ENCODE data around the gene MYO1E.
A peak's percentile ranks its signal among the peaks of the same experiment; 100 is the strongest.

The MYO1E gene

GRCh38 chr15:59278120-59278519 is 94.6 kb downstream of the MYO1E start:
- DNase-seq: no peak
- Histone ChIP-seq H3K36me3 (replicated peaks) (no peaks in the 10 kb centered on the region), H3K4me3 (ENCODE audit: low read depth, low read length) (no peak overlapping the region), H3K27ac (no peak overlapping the region), H3K27me3 (replicated peaks) (no peaks in the 10 kb centered on the region)
- TF ChIP-seq, protein P1, sequence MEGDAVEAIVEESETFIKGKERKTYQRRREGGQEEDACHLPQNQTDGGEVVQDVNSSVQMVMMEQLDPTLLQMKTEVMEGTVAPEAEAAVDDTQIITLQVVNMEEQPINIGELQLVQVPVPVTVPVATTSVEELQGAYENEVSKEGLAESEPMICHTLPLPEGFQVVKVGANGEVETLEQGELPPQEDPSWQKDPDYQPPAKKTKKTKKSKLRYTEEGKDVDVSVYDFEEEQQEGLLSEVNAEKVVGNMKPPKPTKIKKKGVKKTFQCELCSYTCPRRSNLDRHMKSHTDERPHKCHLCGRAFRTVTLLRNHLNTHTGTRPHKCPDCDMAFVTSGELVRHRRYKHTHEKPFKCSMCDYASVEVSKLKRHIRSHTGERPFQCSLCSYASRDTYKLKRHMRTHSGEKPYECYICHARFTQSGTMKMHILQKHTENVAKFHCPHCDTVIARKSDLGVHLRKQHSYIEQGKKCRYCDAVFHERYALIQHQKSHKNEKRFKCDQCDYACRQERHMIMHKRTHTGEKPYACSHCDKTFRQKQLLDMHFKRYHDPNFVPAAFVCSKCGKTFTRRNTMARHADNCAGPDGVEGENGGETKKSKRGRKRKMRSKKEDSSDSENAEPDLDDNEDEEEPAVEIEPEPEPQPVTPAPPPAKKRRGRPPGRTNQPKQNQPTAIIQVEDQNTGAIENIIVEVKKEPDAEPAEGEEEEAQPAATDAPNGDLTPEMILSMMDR (IDR thresholded peaks at IDR 0.05; ENCODE audit: low read depth, low read length, missing control alignments): no peak
- in situ Hi-C loops (cut with HindIII; ENCODE audit: low pct_ligation_motif_present, low sequenced_read_pairs): no loop called here

- Histone ChIP-seq H3K27ac (no peak overlapping the region), H3K36me3 (replicated peaks) (peaks cover 3% of the 10 kb centered on the region), H3K27me3 (replicated peaks) (no peaks in the 10 kb centered on the region), H3K4me3 (ENCODE audit: low read depth, low read length) (no peak overlapping the region)
- TF ChIP-seq, protein P1 (IDR thresholded peaks at IDR 0.05; ENCODE audit: low read depth, low read length, missing control alignments): no peak
- no peak for DNase-seq
- in situ Hi-C loops (cut with HindIII; ENCODE audit: low pct_ligation_motif_present, low sequenced_read_pairs): no loop called here
These were observed 96.2 kb downstream of the MYO1E start for GRCh38 chr15:59276225-59277178.

GRCh38 chr15:59274126-59274970 is 98.3 kb downstream of the MYO1E start:
- in situ Hi-C loops (cut with HindIII; ENCODE audit: low pct_ligation_motif_present, low sequenced_read_pairs): no loop called here
- H3K4me3 ChIP-seq (ENCODE audit: low read depth, low read length): no peak overlapping the region
- peaks cover 6% of the 10 kb centered on the region for H3K36me3 ChIP-seq (replicated peaks)
- TF ChIP-seq, protein P1 (IDR thresholded peaks at IDR 0.05; ENCODE audit: low read depth, low read length, missing control alignments): no peak
- no peak overlapping the region for H3K27ac ChIP-seq
- no peaks in the 10 kb centered on the region for H3K27me3 ChIP-seq (replicated peaks)
- DNase-seq: peak; percentile 59

- Histone ChIP-seq H3K36me3 (replicated peaks) (peaks cover 6% of the 10 kb centered on the region), H3K27me3 (replicated peaks) (no peaks in the 10 kb centered on the region), H3K4me3 (ENCODE audit: low read depth, low read length) (no peak overlapping the region), H3K27ac (no peak overlapping the region)
- in situ Hi-C loops (cut with HindIII; ENCODE audit: low pct_ligation_motif_present, low sequenced_read_pairs): no loop called here
- no peak for DNase-seq
- TF ChIP-seq, protein P1 (IDR thresholded peaks at IDR 0.05; ENCODE audit: low read depth, low read length, missing control alignments): no peak
These were observed 99.4 kb downstream of the MYO1E start for GRCh38 chr15:59273234-59273633.

DNA sequence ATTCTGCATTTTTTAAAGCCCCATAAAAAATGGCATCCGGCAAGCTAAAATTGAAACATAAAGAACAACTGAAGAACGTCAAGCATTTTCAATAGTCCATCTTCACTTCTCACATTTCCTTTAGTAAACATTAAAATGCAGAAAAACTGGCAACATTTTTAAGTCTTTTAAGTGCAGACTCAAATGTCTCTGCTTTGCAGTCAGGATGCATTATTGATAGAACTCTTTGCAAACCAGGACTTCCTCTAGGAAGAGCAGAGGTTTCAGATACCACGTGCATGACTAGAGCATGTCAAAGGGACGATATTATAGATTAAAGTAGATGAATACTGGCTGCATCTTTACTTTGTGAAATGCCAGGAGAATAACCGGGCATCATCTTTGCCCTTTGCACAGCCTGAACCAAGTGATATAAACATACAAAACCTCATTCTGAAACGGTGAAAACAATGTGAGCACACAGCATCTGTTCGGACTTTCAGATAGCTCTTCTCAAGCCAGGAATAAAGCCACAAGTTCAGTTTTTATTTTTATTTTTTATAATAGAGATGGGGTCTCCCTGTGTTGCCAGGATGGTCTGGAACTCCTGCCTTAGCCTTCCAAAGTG is 101.0 kb downstream of the MYO1E start:
- H3K27me3 ChIP-seq (replicated peaks): no peaks in the 10 kb centered on the region
- TF ChIP-seq, protein P1 (IDR thresholded peaks at IDR 0.05; ENCODE audit: low read depth, low read length, missing control alignments): no peak
- H3K4me3 ChIP-seq (ENCODE audit: low read depth, low read length): no peak overlapping the region
- H3K36me3 ChIP-seq (replicated peaks): peaks cover 6% of the 10 kb centered on the region
- in situ Hi-C loops (cut with HindIII; ENCODE audit: low pct_ligation_motif_present, low sequenced_read_pairs): no loop called here
- H3K27ac ChIP-seq: no peak overlapping the region
- no peak for DNase-seq
